Adrenal gland (tissue), 5 donors: ENCODE results near the gene TIGD3.

ENCODE experiments used
- CTCF ChIP-seq, 6 experiments: fragments of 450-650 bp in 4 of 6; fragments of 200-600 bp in 2 of 6; sonication (generic) in 1 of 6; IDR thresholded peaks; 1 replicate in 5 of 6; 2 replicates in 1 of 6; pipeline versions ENCODE4 v1.5.1 to v1.8.0; 2016 to 2021; ENCODE audit warnings: antibody characterized with exemption in 6 of 6, mild to moderate bottlenecking in 2 of 6, moderate library complexity in 1 of 6
- POLR2A ChIP-seq, 2 donors: fragments of 450-650 bp; IDR thresholded peaks; one replicate each; pipeline ENCODE4 v1.6.1; 2017; ENCODE audit warnings: antibody characterized with exemption in 2 of 2, mild to moderate bottlenecking in 2 of 2, moderate library complexity in 1 of 2
- donor health status: DM: no; HTN: no; CAD: no.

DNA sequence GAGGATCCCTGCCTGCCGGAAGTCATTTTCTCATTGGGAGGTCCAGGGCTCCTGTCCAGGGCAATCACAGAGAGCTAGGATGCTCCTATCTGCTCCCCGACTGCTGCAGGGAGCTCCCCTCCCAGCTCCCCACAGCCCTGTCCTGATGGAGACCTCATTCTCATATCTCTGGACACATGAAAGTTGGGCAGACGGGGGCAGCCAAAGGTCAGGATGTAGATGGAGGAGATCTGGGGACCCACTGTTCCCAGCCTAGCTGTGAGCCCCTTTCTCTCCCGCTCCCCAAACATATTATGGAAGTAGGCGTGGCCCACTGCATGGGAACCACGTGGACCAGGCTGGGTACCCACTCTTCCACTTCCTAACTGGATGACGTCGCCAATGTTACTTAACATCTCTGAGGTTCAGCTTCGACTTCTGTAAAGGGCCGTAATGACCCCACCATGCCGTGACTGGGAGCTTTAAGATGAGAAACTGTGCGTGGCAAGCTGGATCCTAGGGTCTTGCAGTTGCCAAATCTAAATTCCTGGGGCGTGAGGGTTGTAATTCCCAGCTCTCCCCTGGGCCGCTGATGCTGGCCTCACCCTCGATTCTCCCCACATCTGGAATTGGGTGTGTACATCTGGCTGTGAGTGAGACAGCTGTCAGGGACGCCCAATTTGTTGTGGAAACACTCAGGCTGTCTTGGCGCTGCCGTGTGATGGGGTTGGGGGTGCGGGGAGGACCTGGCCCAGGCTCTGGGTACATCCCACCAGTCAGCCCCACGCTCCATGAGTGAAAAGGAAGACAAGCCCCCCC is 38.1 kb upstream of the TIGD3 start:
- TF ChIP-seq CTCF (IDR thresholded peaks at IDR 0.05) = no peak
- TF ChIP-seq POLR2A (IDR thresholded peaks at IDR 0.05) = no peak
